ENCODE measurements around the gene REP15.
"Not testable (repeated sequence)": the region's sequence is repeated elsewhere in the genome, so short reads cannot be mapped to it uniquely, and the experiment has no call there.

GRCh38 chr12:27655476-27655875, 40.8 kb upstream of the REP15 start:
- TF ChIP-seq CTCF, POLR2A (IDR thresholded peaks at IDR 0.05): not testable (repeated sequence)

Data from vagina (tissue), 2 donors.